Transverse colon (tissue), 3 donors: Measurements from ENCODE around the gene ENG.

Experiments used
- CTCF ChIP-seq, 5 experiments: fragments of 200-600 bp in 3 of 5; fragments of 450-650 bp in 2 of 5; sonication (generic) in 3 of 5; IDR thresholded peaks; 1 replicate in 2 of 5; 2 replicates in 3 of 5; pipeline ENCODE4 v1.5.1; 2016 to 2017; ENCODE audit warnings: antibody characterized with exemption in 5 of 5, inconsistent platforms in 3 of 5, mild to moderate bottlenecking in 2 of 5, moderate library complexity in 1 of 5
- POLR2A ChIP-seq: fragments of 450-650 bp; IDR thresholded peaks from one replicate; pipeline ENCODE4 v1.6.1; 2016; ENCODE audit warnings: antibody characterized with exemption, mild to moderate bottlenecking, moderate library complexity

- TF ChIP-seq POLR2A = no peak
- no peak for TF ChIP-seq CTCF (IDR thresholded peaks at IDR 0.05)
These were observed 85.8 kb downstream of the ENG start for GRCh38 chr9:127768698-127769097.
